ENCODE measurements around the gene GAGE12H. TPM values are rescaled to one million over a fixed set of nuclear protein-coding genes. Genes with fewer than 3 reads are reported as not detected.
"Not testable (repeated sequence)": the region's sequence is repeated elsewhere in the genome, so short reads cannot be mapped to it uniquely, and the experiment has no call there.

GAGE12H gene
- total and polyA plus RNA-seq, 2 of the 13 experiments (the other 11 are each of a cell fraction or from before 2014, with no cell fraction given), result not detected

DNA sequence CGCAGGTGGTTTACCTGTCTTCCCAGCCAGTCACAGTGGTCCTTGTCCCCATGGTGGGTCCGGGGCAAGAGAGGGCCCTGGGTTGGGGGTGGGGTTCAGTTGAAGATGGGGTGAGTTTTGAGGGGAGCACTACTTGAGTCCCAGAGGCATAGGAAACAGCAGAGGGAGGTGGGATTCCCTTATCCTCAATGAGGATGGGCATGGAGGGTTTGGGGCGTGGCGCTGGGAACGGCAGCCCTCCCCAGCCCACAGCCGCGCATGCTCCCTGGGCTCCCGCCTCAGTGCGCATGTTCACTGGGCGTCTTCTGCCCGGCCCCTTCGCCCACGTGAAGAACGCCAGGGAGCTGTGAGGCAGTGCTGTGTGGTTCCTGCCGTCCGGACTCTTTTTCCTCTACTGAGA, 9.6 kb upstream of the GAGE12H start, which contains the start of gene GAGE12G:
Gene GAGE12G, plus strand, starts transcription at position 301 of the 400 bp plus-strand sequence. CDS start 1,155 bp downstream, outside the sequence.
- no CpG with 5 or more reads among the region's 16 CpGs for WGBS (ENCODE audit: low lambda C conversion rate)
- H2AFZ ChIP-seq (ENCODE audit: low read length); H3K27ac ChIP-seq (ENCODE audit: extremely low read length, insufficient read depth, low read length); H3K36me3 ChIP-seq (replicated peaks in 1 of 2; ENCODE audit: control insufficient read depth in 1 of 2, insufficient read depth in 2 of 2, low read length in 2 of 2); H3K27me3 ChIP-seq (ENCODE audit: control insufficient read depth in 1 of 2, insufficient read depth in 2 of 2, low read length in 2 of 2); H3K79me2 ChIP-seq (ENCODE audit: insufficient read depth, low read length); H3K4me3 ChIP-seq (replicated peaks in 1 of 3; ENCODE audit: insufficient read depth in 1 of 3, low read depth in 2 of 3, low read length in 3 of 3); DNase-seq (ENCODE audit: low spot score); H3K9me3 ChIP-seq (ENCODE audit: low read length); FAIRE-seq; POLR2A ChIA-PET; CTCF ChIA-PET (ENCODE audit: low intra/inter-chr PET ratio, low total read pairs); intact Hi-C loops (cut with micrococcal nuclease; ENCODE audit: unreplicated experiment); H3K4me2 ChIP-seq (ENCODE audit: low read depth, low read length); H4K20me1 ChIP-seq (ENCODE audit: insufficient read depth, low read length); H3K9ac ChIP-seq (ENCODE audit: insufficient read depth, low read depth, low read length); in situ Hi-C loops (cut with HindIII; ENCODE audit: extremely low pct_ligation_motif_present, low pct_unique_long_range_greater_than_20kb); BruUV-seq (replicated peaks); ATAC-seq; H3K4me1 ChIP-seq (ENCODE audit: insufficient read depth, low read length): not testable (repeated sequence)

DNA sequence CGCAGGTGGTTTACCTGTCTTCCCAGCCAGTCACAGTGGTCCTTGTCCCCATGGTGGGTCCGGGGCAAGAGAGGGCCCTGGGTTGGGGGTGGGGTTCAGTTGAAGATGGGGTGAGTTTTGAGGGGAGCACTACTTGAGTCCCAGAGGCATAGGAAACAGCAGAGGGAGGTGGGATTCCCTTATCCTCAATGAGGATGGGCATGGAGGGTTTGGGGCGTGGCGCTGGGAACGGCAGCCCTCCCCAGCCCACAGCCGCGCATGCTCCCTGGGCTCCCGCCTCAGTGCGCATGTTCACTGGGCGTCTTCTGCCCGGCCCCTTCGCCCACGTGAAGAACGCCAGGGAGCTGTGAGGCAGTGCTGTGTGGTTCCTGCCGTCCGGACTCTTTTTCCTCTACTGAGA, 9.4 kb downstream of the GAGE12H start, which contains the start of gene GAGE2A:
Gene GAGE2A, plus strand, starts transcription at position 301 of the 400 bp plus-strand sequence. CDS start 1,155 bp downstream, outside the sequence.
- H3K79me2 ChIP-seq (ENCODE audit: insufficient read depth, low read length); in situ Hi-C loops (cut with HindIII; ENCODE audit: extremely low pct_ligation_motif_present, low pct_unique_long_range_greater_than_20kb); ATAC-seq; H3K4me1 ChIP-seq (ENCODE audit: insufficient read depth, low read length); H3K27me3 ChIP-seq (ENCODE audit: control insufficient read depth in 1 of 2, insufficient read depth in 2 of 2, low read length in 2 of 2); CTCF ChIA-PET (ENCODE audit: low intra/inter-chr PET ratio, low total read pairs); intact Hi-C loops (cut with micrococcal nuclease; ENCODE audit: unreplicated experiment); H2AFZ ChIP-seq (ENCODE audit: low read length); H3K4me2 ChIP-seq (ENCODE audit: low read depth, low read length); H3K27ac ChIP-seq (ENCODE audit: extremely low read length, insufficient read depth, low read length); H3K36me3 ChIP-seq (replicated peaks in 1 of 2; ENCODE audit: control insufficient read depth in 1 of 2, insufficient read depth in 2 of 2, low read length in 2 of 2); BruUV-seq (replicated peaks); H3K9ac ChIP-seq (ENCODE audit: insufficient read depth, low read depth, low read length); H4K20me1 ChIP-seq (ENCODE audit: insufficient read depth, low read length); DNase-seq (ENCODE audit: low spot score); H3K4me3 ChIP-seq (replicated peaks in 1 of 3; ENCODE audit: insufficient read depth in 1 of 3, low read depth in 2 of 3, low read length in 3 of 3); H3K9me3 ChIP-seq (ENCODE audit: low read length); FAIRE-seq; POLR2A ChIA-PET: not testable (repeated sequence)
- no CpG with 5 or more reads among the region's 16 CpGs for WGBS (ENCODE audit: low lambda C conversion rate)

DNA sequence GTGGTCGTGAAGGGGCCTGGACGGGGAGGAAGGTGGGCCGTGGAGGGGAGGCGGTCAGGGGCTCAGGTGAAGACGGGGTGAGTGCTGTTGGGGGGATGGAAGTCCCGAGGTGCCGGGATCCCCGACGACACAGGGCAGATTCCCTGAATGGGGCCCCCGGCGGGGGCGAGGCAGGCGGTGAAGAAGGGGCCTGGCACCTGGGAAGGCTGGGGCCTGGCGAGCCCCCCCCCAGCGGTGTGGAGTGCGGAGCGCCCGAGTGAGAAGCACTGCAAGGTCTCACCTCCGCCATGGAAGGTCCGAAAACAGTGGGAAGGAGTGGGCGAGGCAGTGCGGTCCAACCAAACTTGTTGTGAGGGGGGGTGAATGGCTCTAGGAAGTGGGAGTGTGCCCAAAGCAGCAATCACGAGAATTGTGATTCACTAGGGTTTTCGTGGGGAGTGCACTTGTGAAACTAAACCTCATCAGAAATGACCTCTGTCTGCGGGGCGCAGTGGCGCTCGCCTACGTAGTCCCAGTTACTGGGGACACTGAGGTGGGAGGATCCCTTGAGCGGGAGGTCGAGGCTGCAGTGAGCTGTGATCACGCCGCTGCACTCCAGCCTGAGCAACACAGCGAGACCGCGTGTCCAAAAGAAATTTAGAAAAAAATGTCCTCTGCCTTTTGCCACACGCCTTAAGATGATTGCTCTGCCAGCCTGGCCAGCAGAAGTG, 10.2 kb downstream of the GAGE12H start:
- H3K27ac ChIP-seq (ENCODE audit: extremely low read length, insufficient read depth, low read length); H3K9ac ChIP-seq (ENCODE audit: insufficient read depth, low read depth, low read length); H3K27me3 ChIP-seq (ENCODE audit: control insufficient read depth in 1 of 2, insufficient read depth in 2 of 2, low read length in 2 of 2); BruUV-seq (replicated peaks); H3K4me1 ChIP-seq (ENCODE audit: insufficient read depth, low read length); H3K9me3 ChIP-seq (ENCODE audit: low read length); FAIRE-seq; H3K4me2 ChIP-seq (ENCODE audit: low read depth, low read length); CTCF ChIA-PET (ENCODE audit: low intra/inter-chr PET ratio, low total read pairs); H3K36me3 ChIP-seq (replicated peaks in 1 of 2; ENCODE audit: control insufficient read depth in 1 of 2, insufficient read depth in 2 of 2, low read length in 2 of 2); H3K4me3 ChIP-seq (replicated peaks in 1 of 3; ENCODE audit: insufficient read depth in 1 of 3, low read depth in 2 of 3, low read length in 3 of 3); ATAC-seq; H2AFZ ChIP-seq (ENCODE audit: low read length); in situ Hi-C loops (cut with HindIII; ENCODE audit: extremely low pct_ligation_motif_present, low pct_unique_long_range_greater_than_20kb); intact Hi-C loops (cut with micrococcal nuclease; ENCODE audit: unreplicated experiment); H3K79me2 ChIP-seq (ENCODE audit: insufficient read depth, low read length); POLR2A ChIA-PET; DNase-seq (ENCODE audit: low spot score); H4K20me1 ChIP-seq (ENCODE audit: insufficient read depth, low read length): not testable (repeated sequence)
- WGBS (ENCODE audit: low lambda C conversion rate), result 69% methylated on average over 32 of the region's 37 CpGs

DNA sequence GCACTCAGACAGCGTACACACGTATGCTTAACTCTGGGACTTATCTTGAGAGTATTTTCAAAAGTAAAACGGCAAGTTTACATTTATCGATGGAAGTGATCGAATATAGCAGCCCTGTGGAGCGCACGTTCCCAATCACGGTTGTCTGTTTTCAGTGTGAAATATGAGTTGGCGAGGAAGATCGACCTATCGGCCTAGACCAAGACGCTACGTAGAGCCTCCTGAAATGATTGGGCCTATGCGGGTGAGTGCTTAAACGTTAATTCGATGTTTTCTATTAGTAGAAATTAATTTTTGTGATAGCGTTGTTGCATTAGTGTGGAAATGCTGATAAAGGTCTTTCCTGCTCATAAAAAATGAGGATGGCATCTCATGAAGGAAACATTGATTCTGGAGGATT, 10.7 kb downstream of the GAGE12H start:
- H3K9ac ChIP-seq (ENCODE audit: insufficient read depth, low read depth, low read length); POLR2A ChIA-PET; H3K27me3 ChIP-seq (ENCODE audit: control insufficient read depth in 1 of 2, insufficient read depth in 2 of 2, low read length in 2 of 2); H3K4me1 ChIP-seq (ENCODE audit: insufficient read depth, low read length); H2AFZ ChIP-seq (ENCODE audit: low read length); H4K20me1 ChIP-seq (ENCODE audit: insufficient read depth, low read length); H3K4me2 ChIP-seq (ENCODE audit: low read depth, low read length); in situ Hi-C loops (cut with HindIII; ENCODE audit: extremely low pct_ligation_motif_present, low pct_unique_long_range_greater_than_20kb); ATAC-seq; H3K9me3 ChIP-seq (ENCODE audit: low read length); FAIRE-seq; H3K79me2 ChIP-seq (ENCODE audit: insufficient read depth, low read length); H3K36me3 ChIP-seq (replicated peaks in 1 of 2; ENCODE audit: control insufficient read depth in 1 of 2, insufficient read depth in 2 of 2, low read length in 2 of 2); DNase-seq (ENCODE audit: low spot score); intact Hi-C loops (cut with micrococcal nuclease; ENCODE audit: unreplicated experiment); H3K27ac ChIP-seq (ENCODE audit: extremely low read length, insufficient read depth, low read length); BruUV-seq (replicated peaks); CTCF ChIA-PET (ENCODE audit: low intra/inter-chr PET ratio, low total read pairs); H3K4me3 ChIP-seq (replicated peaks in 1 of 3; ENCODE audit: insufficient read depth in 1 of 3, low read depth in 2 of 3, low read length in 3 of 3): not testable (repeated sequence)
- WGBS (ENCODE audit: low lambda C conversion rate), result 70% methylated on average over 13 of the region's 17 CpGs

All from HepG2 (cell line).